HG02943 (cell line): ENCODE measurements around the gene FAHD1.
A peak's percentile ranks its signal among the peaks of the same experiment; 100 is the strongest.

Experiments
- ATAC-seq: cut with Tn5 transposase; IDR thresholded peaks from one replicate; pipeline ENCODE4 v1.9.1; 2021; ENCODE audit warnings: mild to moderate bottlenecking, low read depth, moderate library complexity; ENCODE audit not compliant: unreplicated experiment

Gene FAHD1

GRCh38 chr16:1826691-1827573 lies at the start of gene FAHD1, which contains the start of gene HAGH:
FAHD1 (plus strand) TSS chr16:1827206; CDS start chr16:1827239, 33 bp downstream.
HAGH (minus strand) TSS chr16:1826825; CDS start chr16:1826787, 38 bp downstream.
- peak; percentile 80 for ATAC-seq

GRCh38 chr16:1777375-1778199 lies 49.4 kb upstream of the FAHD1 start:
- ATAC-seq: no peak

GRCh38 chr16:1778200-1779179 lies 48.5 kb upstream of the FAHD1 start:
- no peak for ATAC-seq

- ATAC-seq: no peak
Measured at GRCh38 chr16:1779234-1779701, 47.7 kb upstream of the FAHD1 start.

GRCh38 chr16:1779741-1780676 lies 47.0 kb upstream of the FAHD1 start:
- ATAC-seq: no peak

- ATAC-seq: no peak
Measured at GRCh38 chr16:1780677-1781072, 46.3 kb upstream of the FAHD1 start.

GRCh38 chr16:1781254-1781653 lies 45.8 kb upstream of the FAHD1 start:
- ATAC-seq: no peak

GRCh38 chr16:1781758-1782407 lies 45.1 kb upstream of the FAHD1 start:
- ATAC-seq: peak; percentile 2

- ATAC-seq: peak; percentile 77
Measured at GRCh38 chr16:1782408-1783264, 44.4 kb upstream of the FAHD1 start, which contains the start of the genes NUBP2 and SPSB3. NUBP2 (plus strand) TSS chr16:1782960; CDS start chr16:1783021, 61 bp downstream. SPSB3 (minus strand) TSS chr16:1782571; CDS start chr16:1781483, 1,088 bp downstream.

GRCh38 chr16:1784977-1785845 lies 41.8 kb upstream of the FAHD1 start:
- no peak for ATAC-seq

GRCh38 chr16:1785846-1786170 lies 41.2 kb upstream of the FAHD1 start:
- ATAC-seq: no peak

GRCh38 chr16:1786242-1787055 lies 40.6 kb upstream of the FAHD1 start:
- ATAC-seq: no peak

GRCh38 chr16:1787056-1787321 lies 40.0 kb upstream of the FAHD1 start:
- no peak for ATAC-seq

- no peak for ATAC-seq
Measured at GRCh38 chr16:1787322-1788094, 39.5 kb upstream of the FAHD1 start.

GRCh38 chr16:1788095-1788707 lies 38.8 kb upstream of the FAHD1 start:
- no peak for ATAC-seq
